Mucosa of stomach (tissue), 1 donor: ENCODE data around the gene TRABD2B.

Experiments used
- H3K27me3 ChIP-seq: one replicate; pipeline ENCODE4 v1.7.0; 2013; ENCODE audit warnings: mild to moderate bottlenecking, low read length; ENCODE audit not compliant: control insufficient read depth, insufficient read depth
- H3K36me3 ChIP-seq: one replicate; pipeline ENCODE4 v1.7.0; 2013; ENCODE audit warnings: low read length; ENCODE audit not compliant: control insufficient read depth, insufficient read depth
- H3K4me1 ChIP-seq: one replicate; pipeline ENCODE4 v1.7.0; 2013; ENCODE audit warnings: mild to moderate bottlenecking, low read length; ENCODE audit not compliant: control insufficient read depth, insufficient read depth
- H3K4me3 ChIP-seq: one replicate; pipeline ENCODE4 v1.7.0; 2013; ENCODE audit warnings: low read length
- H3K9ac ChIP-seq: one replicate; pipeline ENCODE4 v1.7.0; 2013; ENCODE audit warnings: mild to moderate bottlenecking, low read length, moderate library complexity
- H3K9me3 ChIP-seq: one replicate; pipeline ENCODE4 v1.7.0; 2013; ENCODE audit warnings: mild to moderate bottlenecking, low read length, moderate library complexity; ENCODE audit not compliant: control insufficient read depth
- donor health status: Pancreatic carcinoma.

The TRABD2B gene

GRCh38 chr1:48030696-48031365 lies 33.6 kb upstream of the TRABD2B start:
- H3K4me1 ChIP-seq: no peaks in the 10 kb centered on the region
- no peaks in the 10 kb centered on the region for H3K27me3 ChIP-seq
- no peak overlapping the region for H3K9ac ChIP-seq

DNA sequence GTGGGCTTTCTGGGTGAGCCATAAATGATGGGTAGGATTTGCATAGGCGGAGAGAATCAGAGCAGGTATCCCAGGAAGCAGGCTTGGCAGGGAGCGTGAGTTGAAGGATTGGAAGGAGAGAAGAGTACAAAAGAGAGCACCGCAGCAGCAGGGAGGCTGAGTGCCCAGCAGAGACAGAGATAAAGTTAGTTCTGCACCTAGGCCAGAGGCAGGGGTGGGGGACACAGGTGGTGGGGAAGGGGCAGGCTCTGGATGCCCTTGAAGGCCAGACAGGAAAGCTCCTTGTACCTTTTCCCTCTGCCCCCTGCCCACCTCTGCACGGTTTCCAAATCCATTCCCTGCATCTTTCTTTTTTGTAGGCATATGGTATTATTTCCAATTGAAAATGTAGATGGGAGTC lies 33.0 kb upstream of the TRABD2B start:
- no peaks in the 10 kb centered on the region for H3K9me3 ChIP-seq
- H3K4me3 ChIP-seq: no peak overlapping the region
- no peaks in the 10 kb centered on the region for H3K36me3 ChIP-seq
- no peaks in the 10 kb centered on the region for H3K27me3 ChIP-seq
- H3K9ac ChIP-seq: no peak overlapping the region
- no peaks in the 10 kb centered on the region for H3K4me1 ChIP-seq

More at GRCh38 chr1:48030696-48031365, 33.6 kb upstream of the TRABD2B start:
- H3K36me3 ChIP-seq: no peaks in the 10 kb centered on the region
- H3K9me3 ChIP-seq: no peaks in the 10 kb centered on the region
- no peak overlapping the region for H3K4me3 ChIP-seq

GRCh38 chr1:48028218-48029069 lies 31.3 kb upstream of the TRABD2B start:
- H3K9me3 ChIP-seq: no peaks in the 10 kb centered on the region
- no peak overlapping the region for H3K4me3 ChIP-seq
- no peaks in the 10 kb centered on the region for H3K27me3 ChIP-seq
- H3K4me1 ChIP-seq: no peaks in the 10 kb centered on the region
- H3K9ac ChIP-seq: no peak overlapping the region
- no peaks in the 10 kb centered on the region for H3K36me3 ChIP-seq

- no peaks in the 10 kb centered on the region for H3K4me1 ChIP-seq
- H3K9ac ChIP-seq: no peak overlapping the region
- H3K9me3 ChIP-seq: no peaks in the 10 kb centered on the region
- H3K4me3 ChIP-seq: no peak overlapping the region
- H3K27me3 ChIP-seq: no peaks in the 10 kb centered on the region
- H3K36me3 ChIP-seq: no peaks in the 10 kb centered on the region
Observed at GRCh38 chr1:48027533-48027835, 30.3 kb upstream of the TRABD2B start.

DNA sequence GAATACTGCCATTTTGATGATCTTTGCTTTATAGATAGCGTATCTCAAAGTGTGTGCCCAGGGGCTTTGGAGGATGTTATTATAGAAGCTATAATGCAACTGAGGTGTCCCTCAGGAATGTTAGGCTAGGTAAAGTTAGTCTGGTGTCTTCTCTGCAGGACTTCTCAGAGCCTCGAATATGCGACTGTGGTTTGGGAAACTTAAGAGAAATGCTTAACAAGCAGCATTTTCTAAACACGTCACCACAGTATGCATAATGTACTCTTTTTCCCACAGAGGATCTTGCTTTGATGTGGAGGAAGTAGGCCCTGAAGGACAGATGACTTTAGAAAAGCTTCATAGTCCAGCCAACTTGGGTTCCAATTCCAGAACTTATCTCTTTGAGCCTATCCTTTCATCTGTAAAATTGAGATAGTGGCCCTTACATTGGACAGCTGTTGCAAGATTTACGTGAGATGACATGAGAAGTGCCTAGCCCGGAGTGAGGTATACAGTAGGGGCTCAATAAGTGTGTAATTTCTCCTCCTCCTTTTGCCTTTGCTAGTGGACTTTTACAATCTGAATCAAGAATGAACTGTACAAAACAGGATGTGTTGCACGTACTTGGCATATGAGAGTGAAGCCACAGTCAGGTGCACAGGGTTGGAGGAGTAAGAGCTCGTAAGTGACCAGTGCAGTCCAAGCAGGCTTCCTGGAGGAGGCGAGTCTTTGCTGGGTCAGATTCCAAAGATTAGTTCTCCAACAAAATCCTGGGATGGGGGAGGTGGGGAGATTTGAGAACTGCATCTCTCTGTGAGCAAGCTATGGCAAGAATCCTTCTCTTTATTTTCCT lies 29.7 kb upstream of the TRABD2B start:
- H3K36me3 ChIP-seq: no peaks in the 10 kb centered on the region
- no peaks in the 10 kb centered on the region for H3K27me3 ChIP-seq
- H3K4me3 ChIP-seq: no peak overlapping the region
- no peaks in the 10 kb centered on the region for H3K9me3 ChIP-seq
- H3K9ac ChIP-seq: no peak overlapping the region
- H3K4me1 ChIP-seq: no peaks in the 10 kb centered on the region

DNA sequence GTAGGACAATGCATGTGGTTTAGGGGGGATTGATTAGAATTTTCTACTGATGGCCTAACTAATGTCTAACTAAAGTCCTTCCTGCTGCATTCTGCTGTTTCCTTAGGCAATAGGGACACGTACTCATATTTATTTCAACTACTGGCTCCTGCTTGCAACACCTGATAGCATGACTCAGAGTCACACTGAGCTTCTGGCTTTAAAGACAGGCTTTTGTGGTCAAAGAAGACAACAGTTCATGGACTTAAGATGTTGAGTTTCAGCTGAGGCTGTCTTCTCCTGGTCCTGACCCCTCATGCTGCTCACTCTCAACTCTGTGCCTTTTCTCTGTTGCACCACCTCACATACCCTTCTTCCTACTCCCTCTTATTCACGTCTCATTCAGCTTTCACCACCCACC lies 29.1 kb upstream of the TRABD2B start:
- no peaks in the 10 kb centered on the region for H3K36me3 ChIP-seq
- H3K9me3 ChIP-seq: no peaks in the 10 kb centered on the region
- no peaks in the 10 kb centered on the region for H3K4me1 ChIP-seq
- no peak overlapping the region for H3K9ac ChIP-seq
- no peak overlapping the region for H3K4me3 ChIP-seq
- no peaks in the 10 kb centered on the region for H3K27me3 ChIP-seq

DNA sequence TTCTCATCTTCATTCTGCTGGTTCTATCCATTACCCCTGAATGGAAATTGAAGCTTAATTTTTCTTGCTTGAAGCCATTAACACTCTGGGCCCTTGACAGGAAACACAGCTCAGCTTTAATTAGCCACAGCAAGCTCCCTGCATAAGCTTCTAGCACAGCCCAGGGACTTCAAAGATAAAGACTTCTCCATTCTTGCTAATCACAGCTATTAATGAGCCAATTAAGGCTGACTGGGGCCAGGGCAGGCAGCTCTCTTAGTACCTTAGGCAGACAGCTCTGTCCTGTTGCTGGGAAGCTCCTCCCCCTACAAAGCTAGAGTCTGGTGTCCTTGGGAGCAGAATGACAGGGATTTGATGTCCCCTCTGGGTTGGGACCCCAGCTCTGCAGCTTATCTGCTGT lies 27.9 kb upstream of the TRABD2B start:
- Histone ChIP-seq H3K9ac (no peak overlapping the region), H3K36me3 (no peaks in the 10 kb centered on the region), H3K4me1 (no peaks in the 10 kb centered on the region), H3K9me3 (no peaks in the 10 kb centered on the region), H3K27me3 (no peaks in the 10 kb centered on the region), H3K4me3 (no peak overlapping the region)

GRCh38 chr1:48023488-48023887 lies 26.3 kb upstream of the TRABD2B start:
- no peak overlapping the region for H3K9ac ChIP-seq
- H3K4me1 ChIP-seq: no peaks in the 10 kb centered on the region
- H3K4me3 ChIP-seq: no peak overlapping the region
- H3K9me3 ChIP-seq: no peaks in the 10 kb centered on the region
- no peaks in the 10 kb centered on the region for H3K36me3 ChIP-seq
- H3K27me3 ChIP-seq: no peaks in the 10 kb centered on the region

DNA sequence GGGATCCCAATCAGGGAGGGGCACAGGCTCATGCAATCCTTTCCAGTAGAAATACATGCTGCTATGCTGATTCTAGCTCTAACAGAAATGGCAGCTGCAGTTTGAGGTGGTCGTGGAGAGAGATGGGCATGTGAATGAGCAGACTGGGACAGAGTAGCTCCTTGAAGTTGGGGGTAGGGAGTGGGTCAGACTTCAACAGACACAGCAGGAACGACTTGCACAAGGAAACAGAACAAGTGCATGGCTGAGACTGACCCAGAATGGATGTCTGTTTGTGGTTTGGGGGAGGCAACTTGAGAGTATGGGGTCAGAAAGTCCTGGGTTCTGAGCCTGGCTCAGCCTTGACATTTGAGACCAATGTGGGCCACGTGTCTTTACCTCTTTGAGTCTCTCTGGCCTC lies 25.1 kb upstream of the TRABD2B start:
- Histone ChIP-seq H3K36me3 (no peaks in the 10 kb centered on the region), H3K9me3 (no peaks in the 10 kb centered on the region), H3K9ac (no peak overlapping the region), H3K4me3 (no peak overlapping the region), H3K27me3 (no peaks in the 10 kb centered on the region), H3K4me1 (no peaks in the 10 kb centered on the region)

- H3K27me3 ChIP-seq: no peaks in the 10 kb centered on the region
- H3K4me3 ChIP-seq: no peak overlapping the region
- no peaks in the 10 kb centered on the region for H3K36me3 ChIP-seq
- no peak overlapping the region for H3K9ac ChIP-seq
- no peaks in the 10 kb centered on the region for H3K9me3 ChIP-seq
- no peaks in the 10 kb centered on the region for H3K4me1 ChIP-seq
Observed at GRCh38 chr1:48021792-48022191, 24.6 kb upstream of the TRABD2B start.

DNA sequence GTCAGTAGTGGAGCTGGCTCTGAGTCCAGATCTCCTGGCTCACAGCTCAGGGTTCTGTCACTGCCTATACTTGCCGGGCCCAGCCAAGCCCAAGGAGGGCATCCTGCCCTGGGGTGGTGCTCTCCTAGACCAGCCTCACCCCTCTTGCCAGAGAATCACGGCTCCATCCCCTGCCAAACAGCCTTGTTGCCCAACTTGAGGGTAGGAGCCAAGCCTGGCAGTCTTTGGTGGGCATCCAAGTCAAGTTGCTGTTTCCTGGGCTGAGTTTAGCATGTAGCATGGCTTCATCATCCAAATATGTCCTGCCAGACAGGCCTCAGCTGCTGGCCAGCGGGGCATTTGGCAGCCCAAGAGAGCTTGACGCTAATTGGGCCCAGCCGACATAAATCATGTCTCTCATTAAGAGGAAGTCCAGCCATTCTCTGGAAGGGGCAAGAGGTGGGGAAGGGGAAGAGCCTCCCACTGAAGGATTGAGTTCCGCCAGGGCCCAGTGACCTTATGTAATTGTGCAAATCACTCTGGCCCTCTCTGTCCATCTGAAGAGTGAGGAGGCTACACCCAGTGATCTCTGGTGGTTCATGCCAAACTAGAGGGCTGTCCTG lies 22.6 kb upstream of the TRABD2B start:
- Histone ChIP-seq H3K36me3 (no peaks in the 10 kb centered on the region), H3K4me3 (no peak overlapping the region), H3K9me3 (no peaks in the 10 kb centered on the region), H3K4me1 (no peaks in the 10 kb centered on the region), H3K9ac (no peak overlapping the region), H3K27me3 (no peaks in the 10 kb centered on the region)

- Histone ChIP-seq H3K9me3 (no peaks in the 10 kb centered on the region), H3K36me3 (no peaks in the 10 kb centered on the region), H3K4me1 (no peaks in the 10 kb centered on the region), H3K9ac (no peak overlapping the region), H3K27me3 (no peaks in the 10 kb centered on the region), H3K4me3 (no peak overlapping the region)
Observed at GRCh38 chr1:48018799-48019198, 21.6 kb upstream of the TRABD2B start.
